Raji (cell line): ENCODE data around the gene KCNJ9.

Experiments used
- POLR2A ChIP-seq: IDR thresholded peaks from 2 replicates; pipeline ENCODE4 v1.6.1; 2011; ENCODE audit warnings: low read depth, low read length, control low read depth; ENCODE audit not compliant: insufficient read depth

KCNJ9 gene

GRCh38 chr1:160133990-160134770 lies 52.8 kb downstream of the KCNJ9 start:
- TF ChIP-seq POLR2A = no peak

- TF ChIP-seq POLR2A = no peak
Observed at GRCh38 chr1:160134791-160135572, 53.6 kb downstream of the KCNJ9 start.

- no peak for TF ChIP-seq POLR2A
Observed at GRCh38 chr1:160136121-160136925, 55.0 kb downstream of the KCNJ9 start.

- no peak for TF ChIP-seq POLR2A
Observed at GRCh38 chr1:160136926-160137200, 55.5 kb downstream of the KCNJ9 start.

GRCh38 chr1:160137216-160137862 lies 56.0 kb downstream of the KCNJ9 start:
- no peak for TF ChIP-seq POLR2A

GRCh38 chr1:160139840-160140239 lies 58.5 kb downstream of the KCNJ9 start:
- TF ChIP-seq POLR2A = no peak
